K562 (cell line): ENCODE results near the gene CORO2A. TPM values are rescaled to one million over a fixed set of nuclear protein-coding genes. Genes with fewer than 3 reads are reported as not detected.

ENCODE experiments used
- ATAC-seq: fragments of 200-7000 bp; cut with Tn5 transposase; 3 replicates; pipeline ENCODE4 v1.9.1; 2020; ENCODE audit warnings: moderate library complexity
- BruUV-seq: library from RNA; stranded (reverse); fragments of 400-500 nt; replicated peaks from 2 replicates; lab custom pipeline; 2021; lab: Mats Ljungman, UMichigan
- CTCF ChIA-PET: fragments of 300-600 bp; formaldehyde crosslinking; extraction: SDS; loops from one replicate; lab custom pipeline; 2021; ENCODE audit warnings: low intra/inter-chr PET ratio; lab: Yijun Ruan, JAX
- POLR2A ChIA-PET: fragments of 300-600, 350-650 bp; sonication (Branson Sonifier 250); formaldehyde crosslinking; extraction: SDS; loops from one replicate; lab custom pipeline; 2021; ENCODE audit warnings: antibody characterized with exemption, inconsistent platforms; lab: Yijun Ruan, JAX
- DNase-seq, 4 experiments: peaks; one replicate each; pipeline versions ENCODE4 v3.0.0 to v3.0.0-alpha.2; 2011 to 2018; ENCODE audit warnings: low spot score in 3 of 4, mixed read lengths in 3 of 4; ENCODE audit errors: extremely low read depth in 1 of 4
- FAIRE-seq: peaks from 2 replicates; lab custom pipeline; 2011; peaks lifted over from hg19 to GRCh38; lab: Jason Lieb, UNC
- H2AFZ ChIP-seq: 2 replicates; pipeline ENCODE4 v1.6.0; 2011; ENCODE audit warnings: low read depth, low read length, control low read depth, inconsistent platforms
- H3K27ac ChIP-seq: fragments of 200-600 bp; 3 replicates; pipeline ENCODE4 v1.8.0; 2011; ENCODE audit warnings: low read depth, mild to moderate bottlenecking, control low read depth, inconsistent platforms, low read length, moderate library complexity, mixed read lengths; ENCODE audit errors: extremely low read depth
- H3K27me3 ChIP-seq, 2 experiments: fragments of 300-600 bp in 1 of 2; 2 replicates in 1 of 2; 3 replicates in 1 of 2; pipeline versions ENCODE4 v1.6.0 to v1.8.0; 2011; ENCODE audit warnings: inconsistent platforms in 2 of 2, low read length in 2 of 2, mild to moderate bottlenecking in 1 of 2, mixed read lengths in 1 of 2, moderate library complexity in 1 of 2; ENCODE audit not compliant: control insufficient read depth in 2 of 2, insufficient read depth in 2 of 2
- H3K36me3 ChIP-seq: fragments of 300-600 bp; 3 replicates; pipeline ENCODE4 v1.8.0; 2011; ENCODE audit warnings: mild to moderate bottlenecking, low read length, inconsistent platforms; ENCODE audit not compliant: control insufficient read depth, insufficient read depth
- H3K4me1 ChIP-seq, 2 experiments: fragments of 200-600 bp in 1 of 2; replicated peaks in 1 of 2; 2 replicates in 1 of 2; 3 replicates in 1 of 2; pipeline versions ENCODE4 v1.5.1 to v1.8.0; 2011; ENCODE audit warnings: inconsistent platforms in 2 of 2, low read length in 2 of 2, mild to moderate bottlenecking in 1 of 2, mixed read lengths in 1 of 2, moderate library complexity in 1 of 2; ENCODE audit not compliant: control insufficient read depth in 2 of 2, insufficient read depth in 2 of 2
- H3K4me2 ChIP-seq: 2 replicates; pipeline ENCODE4 v1.6.1; 2011; ENCODE audit warnings: low read length, control low read depth, inconsistent platforms, mixed read lengths; ENCODE audit not compliant: insufficient read depth
- H3K4me3 ChIP-seq: fragments of 200-600 bp; sonication (generic), shearing (Covaris generic); 2 replicates; pipeline ENCODE4 v1.5.1; 2016; ENCODE audit warnings: control low read depth, inconsistent platforms
- H3K79me2 ChIP-seq: fragments of 200-600 bp; 3 replicates; pipeline ENCODE4 v1.8.0; 2011; ENCODE audit warnings: low read length, inconsistent platforms; ENCODE audit not compliant: control insufficient read depth, insufficient read depth
- H3K9ac ChIP-seq, 2 experiments: 2 replicates each; pipeline versions ENCODE4 v1.6.0 to v1.6.1; 2011; ENCODE audit warnings: low read depth in 2 of 2, low read length in 2 of 2, control low read depth in 1 of 2, inconsistent platforms in 1 of 2, mild to moderate bottlenecking in 1 of 2, mixed read lengths in 1 of 2; ENCODE audit not compliant: insufficient read depth in 1 of 2
- H3K9me1 ChIP-seq: one replicate; pipeline ENCODE4 v1.6.0; 2011; ENCODE audit warnings: inconsistent platforms, mild to moderate bottlenecking, low read length, moderate library complexity; ENCODE audit not compliant: control insufficient read depth, insufficient read depth
- H3K9me3 ChIP-seq: replicated peaks from 2 replicates; pipeline ENCODE4 v1.5.1; 2011; ENCODE audit warnings: low read depth, low read length, inconsistent platforms; ENCODE audit not compliant: control insufficient read depth, insufficient read depth
- H4K20me1 ChIP-seq: replicated peaks from 2 replicates; pipeline ENCODE4 v1.6.1; 2011; ENCODE audit warnings: low read length, inconsistent platforms, mixed read lengths; ENCODE audit not compliant: control insufficient read depth, insufficient read depth
- NKRF ChIP-seq: fragments of 450-650 bp; IDR thresholded peaks from 2 replicates; pipeline ENCODE4 v1.6.1; 2016; ENCODE audit warnings: borderline replicate concordance
- ZBTB33 ChIP-seq: sonication (generic); formaldehyde crosslinking; IDR thresholded peaks from 2 replicates; pipeline ENCODE4 v1.8.1; 2023; ENCODE audit warnings: mild to moderate bottlenecking, missing genetic modification reagents
- ZBTB5 ChIP-seq: fragments of 450-650 bp; IDR thresholded peaks from 2 replicates; pipeline ENCODE4 v1.6.1; 2017; ENCODE audit warnings: antibody characterized with exemption
- ZNF75A ChIP-seq: fragments of 450-650 bp; formaldehyde crosslinking; IDR thresholded peaks from 2 replicates; pipeline ENCODE4 v1.4.0; 2020; ENCODE audit warnings: mild to moderate bottlenecking
- ZSCAN32 ChIP-seq: fragments of 450-650 bp; formaldehyde crosslinking; IDR thresholded peaks from 2 replicates; pipeline ENCODE4 v1.4.0; 2020; ENCODE audit warnings: mild to moderate bottlenecking, moderate library complexity
- WGBS: fragments of 100-300 bp; shearing (Covaris generic); methylation state at CpG from one replicate; pipeline ENCODE4 v1.1.6; 2016; ENCODE audit warnings: low coverage, mixed read lengths; ENCODE audit not compliant: insufficient coverage; ENCODE audit errors: missing lambda C conversion rate; 5-methylcytosine and 5-hydroxymethylcytosine counted together
- in situ Hi-C: fragments of 300-500 bp; cut with MboI; formaldehyde crosslinking; loops from 4 replicates; pipeline ENCODE4 v1.15.0; 2018; ENCODE audit warnings: inconsistent platforms, mixed read lengths
- intact Hi-C: fragments of 100-400 bp; cut with micrococcal nuclease; formaldehyde crosslinking; loops from 2 replicates; pipeline ENCODE4 v1.14.2; 2022
- polyA plus RNA-seq, 8 experiments: library from polyadenylated mRNA; depleted of rRNA in 4 of 8; stranded (reverse) in 5 of 8; unstranded in 3 of 8; fragments of >200 nt; fragmentation: Nextera tagmentation in 2 of 8; fragmentation: Illumina TruSeq in 1 of 8; extraction: Ambion mirVana in 2 of 8; extraction: Trizol in 1 of 8; gene quantifications; 2 replicates each; pipeline versions ENCODE4 v1.2.1 to v1.2.3, GENCODE V29; 2011 to 2014; ENCODE audit warnings: inconsistent platforms in 1 of 8, missing spikeins in 1 of 8
- total RNA-seq, 7 experiments: library from RNA; depleted of rRNA in 6 of 7; stranded (reverse); fragments of >200 nt in 6 of 7; fragmentation: Illumina TruSeq in 2 of 7; extraction: Trizol in 2 of 7; gene quantifications; 2 replicates each; pipeline versions ENCODE4 v1.2.1 to v1.2.3, GENCODE V29; 2011 to 2021; ENCODE audit warnings: low replicate concordance in 1 of 7

CORO2A gene
- total and polyA plus RNA-seq, 9 of the 15 experiments (the other 6 are each of a cell fraction or from before 2014, with no cell fraction given) = 9.5 to 26.6 (median 18.0) TPM

GRCh38 chr9:98214811-98215210 is 22.4 kb upstream of the CORO2A start:
- Histone ChIP-seq H3K4me1 (peaks cover 0 to 4% of the 10 kb centered on the region in 2 experiments; a peak in 1 of 5 replicates), H3K27me3 (no peaks in the 10 kb centered on the region), H3K9ac (no peak overlapping the region), H2AFZ (no peak overlapping the region), H3K9me3 (no peaks in the 10 kb centered on the region), H4K20me1 (no peaks in the 10 kb centered on the region), H3K4me3 (no peak overlapping the region), H3K4me2 (no peak overlapping the region), H3K79me2 (no peaks in the 10 kb centered on the region), H3K9me1 (no peaks in the 10 kb centered on the region), H3K36me3 (peaks cover 14% of the 10 kb centered on the region; the same call in 2 of the 3 replicates), H3K27ac (no peak overlapping the region)
- WGBS = 58% methylated on average over 5 of the region's 6 CpGs
- no TSS peak for BruUV-seq
- FAIRE-seq (no peak), ATAC-seq (no peak), DNase-seq (no peak)
- POLR2A ChIA-PET = no interaction called here
- TF ChIP-seq ZSCAN32 = no peak
- TF ChIP-seq ZNF75A (CRISPR knock-in tag) = no peak
- no peak for TF ChIP-seq ZBTB33 (CRISPR knock-in tag)
- in situ Hi-C loops = no loop called here
- intact Hi-C loops = no loop called here
- CTCF ChIA-PET = no interaction called here

GRCh38 chr9:98211260-98211659 is 18.8 kb upstream of the CORO2A start:
- in situ Hi-C loops = no loop called here
- H3K9ac ChIP-seq = peak overlapping the region in 1 of 2 experiments; percentile 48; a peak in 1 of 4 replicates
- no TSS peak for BruUV-seq
- FAIRE-seq (peak; percentile 6), DNase-seq (no peak), ATAC-seq (no peak)
- no peaks in the 10 kb centered on the region for H3K27me3 ChIP-seq
- H3K9me3 ChIP-seq = no peaks in the 10 kb centered on the region
- H3K4me3 ChIP-seq = no peak overlapping the region
- H3K79me2 ChIP-seq = no peaks in the 10 kb centered on the region
- intact Hi-C loops = no loop called here
- POLR2A ChIA-PET = interaction anchor here (1.0 kb wide), 1 partner anchor 10 kb away, joined by 5 read pairs; no protein-coding TSS in a partner anchor
- H3K27ac ChIP-seq = no peak overlapping the region
- no peak overlapping the region for H3K4me2 ChIP-seq
- 90% methylated on average over 2 of the region's 3 CpGs for WGBS
- H4K20me1 ChIP-seq = no peaks in the 10 kb centered on the region
- CTCF ChIA-PET = no interaction called here
- peaks cover 5% of the 10 kb centered on the region; the same call in 1 of the 3 replicates for H3K36me3 ChIP-seq
- no peaks in the 10 kb centered on the region for H3K9me1 ChIP-seq
- no peak overlapping the region for H2AFZ ChIP-seq
- H3K4me1 ChIP-seq = peaks cover 1 to 14% of the 10 kb centered on the region in 2 experiments; a peak in 4 of 5 replicates
- TF ChIP-seq ZBTB5 (no peak), NKRF (no peak)
